KMS-11 (cell line): ENCODE data around the gene CDK6.

ENCODE experiments used
- H2AFZ ChIP-seq: fragments of 200-600 bp; sonication (generic); 2 replicates; pipeline ENCODE4 v1.6.1; 2016; ENCODE audit warnings: antibody characterized with exemption, mixed run types, low read depth
- H3K27ac ChIP-seq: fragments of 200-600 bp; sonication (generic); 2 replicates; pipeline ENCODE4 v1.6.1; 2016; ENCODE audit warnings: mild to moderate bottlenecking, mixed run types
- H3K27me3 ChIP-seq: fragments of 200-600 bp; sonication (generic); 2 replicates; pipeline ENCODE4 v1.6.1; 2017; ENCODE audit warnings: mild to moderate bottlenecking, low read depth, mixed run types, moderate library complexity; ENCODE audit not compliant: insufficient read depth
- H3K36me3 ChIP-seq: fragments of 200-600 bp; sonication (generic); 2 replicates; pipeline ENCODE4 v1.6.1; 2017; ENCODE audit warnings: mild to moderate bottlenecking, mixed run types; ENCODE audit not compliant: insufficient read depth
- H3K4me1 ChIP-seq: fragments of 200-600 bp; sonication (generic); 2 replicates; pipeline ENCODE4 v1.6.1; 2016; ENCODE audit warnings: mild to moderate bottlenecking, low read depth, mixed run types; ENCODE audit not compliant: poor library complexity, severe bottlenecking
- H3K4me2 ChIP-seq: fragments of 200-600 bp; sonication (generic); 2 replicates; pipeline ENCODE4 v1.7.0; 2016; ENCODE audit warnings: mild to moderate bottlenecking, mixed run types
- H3K4me3 ChIP-seq: fragments of 200-600 bp; sonication (generic); IDR thresholded peaks from 2 replicates; pipeline ENCODE4 v1.6.1; 2017; ENCODE audit warnings: low read depth, low read length, mixed read lengths; ENCODE audit not compliant: insufficient read depth
- H3K79me2 ChIP-seq: fragments of 200-600 bp; sonication (generic); 2 replicates; pipeline ENCODE4 v1.6.1; 2016; ENCODE audit warnings: low read depth, mixed run types; ENCODE audit not compliant: insufficient read depth
- H3K9ac ChIP-seq: fragments of 200-600 bp; sonication (generic); 2 replicates; pipeline ENCODE4 v1.6.1; 2016; ENCODE audit warnings: mild to moderate bottlenecking, mixed run types
- H4K20me1 ChIP-seq: fragments of 200-600 bp; sonication (generic); 2 replicates; pipeline ENCODE4 v1.6.1; 2016; ENCODE audit warnings: mild to moderate bottlenecking, mixed run types; ENCODE audit not compliant: insufficient read depth
- CTCF ChIP-seq: fragments of 200-600 bp; sonication (generic); conservative IDR thresholded peaks from 2 replicates; pipeline ENCODE4 v1.6.1; 2017; ENCODE audit warnings: low read depth, mild to moderate bottlenecking, antibody characterized with exemption, low read length, moderate library complexity, mixed read lengths

The CDK6 gene

GRCh38 chr7:92714280-92714679, 122.1 kb downstream of the CDK6 start:
- Histone ChIP-seq H3K4me1 (peaks cover 70% of the 10 kb centered on the region), H4K20me1 (no peaks in the 10 kb centered on the region), H3K79me2 (peaks cover 93% of the 10 kb centered on the region), H3K9ac (no peak overlapping the region), H2AFZ (no peak overlapping the region), H3K27ac (no peak overlapping the region), H3K4me3 (no peak overlapping the region), H3K27me3 (no peaks in the 10 kb centered on the region), H3K36me3 (peaks cover 7% of the 10 kb centered on the region; the same call in 1 of the 2 replicates), H3K4me2 (no peak overlapping the region)
- TF ChIP-seq CTCF, result no peak

- no peak overlapping the region for H2AFZ ChIP-seq
- peaks cover 45% of the 10 kb centered on the region for H3K4me1 ChIP-seq
- H3K9ac ChIP-seq, result no peak overlapping the region
- peaks cover 82% of the 10 kb centered on the region for H3K79me2 ChIP-seq
- no peak overlapping the region for H3K27ac ChIP-seq
- H3K4me2 ChIP-seq, result no peak overlapping the region
- H4K20me1 ChIP-seq, result no peaks in the 10 kb centered on the region
- H3K27me3 ChIP-seq, result no peaks in the 10 kb centered on the region
- no peak overlapping the region for H3K4me3 ChIP-seq
- TF ChIP-seq CTCF, result no peak
- peaks cover 2% of the 10 kb centered on the region; the same call in 1 of the 2 replicates for H3K36me3 ChIP-seq
Observed at GRCh38 chr7:92709912-92710311, 126.5 kb downstream of the CDK6 start.

- peaks cover 37% of the 10 kb centered on the region for H3K4me1 ChIP-seq
- H2AFZ ChIP-seq, result no peak overlapping the region
- no peak for TF ChIP-seq CTCF
- H3K9ac ChIP-seq, result no peak overlapping the region
- H3K36me3 ChIP-seq, result 0 out of 2 replicates have a peak, but pooled peaks cover 2% of the 10 kb centered on the region
- H3K27me3 ChIP-seq, result no peaks in the 10 kb centered on the region
- H3K4me2 ChIP-seq, result no peak overlapping the region
- no peak overlapping the region for H3K4me3 ChIP-seq
- no peaks in the 10 kb centered on the region for H4K20me1 ChIP-seq
- H3K27ac ChIP-seq, result no peak overlapping the region
- H3K79me2 ChIP-seq, result peaks cover 82% of the 10 kb centered on the region
Observed at GRCh38 chr7:92709150-92709549, 127.2 kb downstream of the CDK6 start.

- Histone ChIP-seq H4K20me1 (no peaks in the 10 kb centered on the region), H3K4me1 (peaks cover 30% of the 10 kb centered on the region), H3K27me3 (no peaks in the 10 kb centered on the region), H2AFZ (no peak overlapping the region), H3K4me3 (no peak overlapping the region), H3K36me3 (0 out of 2 replicates have a peak, but pooled peaks cover 2% of the 10 kb centered on the region), H3K79me2 (peaks cover 80% of the 10 kb centered on the region), H3K9ac (no peak overlapping the region), H3K27ac (no peak overlapping the region), H3K4me2 (no peak overlapping the region)
- TF ChIP-seq CTCF, result no peak
Observed at GRCh38 chr7:92708111-92709042, 128.0 kb downstream of the CDK6 start.
